ENCODE results near the gene ZNF275. TPM values are rescaled to one million over a fixed set of nuclear protein-coding genes. Genes with fewer than 3 reads are reported as not detected.
A peak's percentile ranks its signal among the peaks of the same experiment; 100 is the strongest.

The ZNF275 gene
- total RNA-seq, 1 donor from 2014 or later = 14.8 TPM

- no peak overlapping the region for H2AFZ ChIP-seq (ENCODE audit: low read depth, low read length)
- H3K4me2 ChIP-seq (ENCODE audit: low read length) = no peak overlapping the region
- H3K9me3 Mint-ChIP-seq (ENCODE audit: unreplicated experiment) = no peaks in the 10 kb centered on the region
- no peaks in the 10 kb centered on the region for H3K9me3 ChIP-seq (ENCODE audit: insufficient read depth, low read depth, low read length)
- no peak overlapping the region for H3K9ac ChIP-seq (ENCODE audit: low read length)
- H3K4me3 Mint-ChIP-seq (ENCODE audit: unreplicated experiment) = no peak overlapping the region
- peaks cover 6% of the 10 kb centered on the region for H3K4me1 Mint-ChIP-seq (ENCODE audit: low read depth, unreplicated experiment)
- H3K36me3 Mint-ChIP-seq (ENCODE audit: low read depth, unreplicated experiment) = no peaks in the 10 kb centered on the region
- DNase-seq (ENCODE audit: low read depth) (no peak), FAIRE-seq (no peak)
- H3K4me1 ChIP-seq (ENCODE audit: insufficient read depth, low read length) = peaks cover 4% of the 10 kb centered on the region
- H3K36me3 ChIP-seq (ENCODE audit: insufficient read depth, low read length) = peaks cover 6% of the 10 kb centered on the region
- no peak for TF ChIP-seq CTCF (IDR thresholded peaks at IDR 0.05; ENCODE audit: insufficient read depth, low read depth, low read length)
- no peak for TF ChIP-seq EZH2 (IDR thresholded peaks at IDR 0.05; ENCODE audit: insufficient read depth, low read length)
- H3K27me3 ChIP-seq (ENCODE audit: insufficient read depth, low read length) = no peaks in the 10 kb centered on the region
- H3K4me3 ChIP-seq (ENCODE audit: insufficient read depth, low read depth, low read length) = no peak overlapping the region
- H3K27ac Mint-ChIP-seq (ENCODE audit: unreplicated experiment) = no peak overlapping the region
- H3K27ac ChIP-seq (ENCODE audit: low read depth, low read length) = no peak overlapping the region
- H3K27me3 Mint-ChIP-seq (ENCODE audit: low read depth, unreplicated experiment) = no peaks in the 10 kb centered on the region
- peaks cover 69% of the 10 kb centered on the region for H4K20me1 ChIP-seq (ENCODE audit: insufficient read depth, low read length)
- H3K79me2 ChIP-seq (ENCODE audit: insufficient read depth, low read length) = peaks cover 74% of the 10 kb centered on the region
These were observed 5.7 kb downstream of the ZNF275 start for GRCh38 chrX:153339662-153340061.

- TF ChIP-seq EZH2 (IDR thresholded peaks at IDR 0.05; ENCODE audit: insufficient read depth, low read length) = no peak
- TF ChIP-seq CTCF (IDR thresholded peaks at IDR 0.05; ENCODE audit: insufficient read depth, low read depth, low read length) = no peak
- Histone ChIP-seq H3K4me2 (ENCODE audit: low read length) (no peak overlapping the region), H3K9me3 (ENCODE audit: insufficient read depth, low read depth, low read length) (no peaks in the 10 kb centered on the region), H3K79me2 (ENCODE audit: insufficient read depth, low read length) (peaks cover 73% of the 10 kb centered on the region), H3K27ac (ENCODE audit: low read depth, low read length) (no peak overlapping the region), H3K9ac (ENCODE audit: low read length) (no peak overlapping the region), H3K4me3 (ENCODE audit: insufficient read depth, low read depth, low read length) (no peak overlapping the region), H3K27me3 (ENCODE audit: insufficient read depth, low read length) (no peaks in the 10 kb centered on the region), H3K4me1 (ENCODE audit: insufficient read depth, low read length) (peaks cover 4% of the 10 kb centered on the region), H4K20me1 (ENCODE audit: insufficient read depth, low read length) (peaks cover 72% of the 10 kb centered on the region), H3K36me3 (ENCODE audit: insufficient read depth, low read length) (peaks cover 6% of the 10 kb centered on the region), H2AFZ (ENCODE audit: low read depth, low read length) (no peak overlapping the region)
- Mint-ChIP-seq H3K4me3 (ENCODE audit: unreplicated experiment) (no peak overlapping the region), H3K27ac (ENCODE audit: unreplicated experiment) (no peak overlapping the region), H3K36me3 (ENCODE audit: low read depth, unreplicated experiment) (no peaks in the 10 kb centered on the region), H3K27me3 (ENCODE audit: low read depth, unreplicated experiment) (no peaks in the 10 kb centered on the region), H3K4me1 (ENCODE audit: low read depth, unreplicated experiment) (peaks cover 6% of the 10 kb centered on the region), H3K9me3 (ENCODE audit: unreplicated experiment) (no peaks in the 10 kb centered on the region)
- FAIRE-seq (no peak), DNase-seq (ENCODE audit: low read depth) (no peak)
These were observed 6.2 kb downstream of the ZNF275 start for GRCh38 chrX:153340111-153340510.

GRCh38 chrX:153342762-153343558 lies 9.0 kb downstream of the ZNF275 start:
- Histone ChIP-seq H3K79me2 (ENCODE audit: insufficient read depth, low read length) (peaks cover 45% of the 10 kb centered on the region), H3K4me3 (ENCODE audit: insufficient read depth, low read depth, low read length) (no peak overlapping the region), H3K36me3 (ENCODE audit: insufficient read depth, low read length) (peaks cover 4% of the 10 kb centered on the region), H2AFZ (ENCODE audit: low read depth, low read length) (no peak overlapping the region), H3K27ac (ENCODE audit: low read depth, low read length) (no peak overlapping the region), H4K20me1 (ENCODE audit: insufficient read depth, low read length) (peaks cover 49% of the 10 kb centered on the region), H3K4me1 (ENCODE audit: insufficient read depth, low read length) (peaks cover 4% of the 10 kb centered on the region), H3K9ac (ENCODE audit: low read length) (no peak overlapping the region), H3K4me2 (ENCODE audit: low read length) (no peak overlapping the region), H3K27me3 (ENCODE audit: insufficient read depth, low read length) (no peaks in the 10 kb centered on the region), H3K9me3 (ENCODE audit: insufficient read depth, low read depth, low read length) (no peaks in the 10 kb centered on the region)
- H3K4me3 Mint-ChIP-seq (ENCODE audit: unreplicated experiment) = no peak overlapping the region
- H3K27ac Mint-ChIP-seq (ENCODE audit: unreplicated experiment) = no peak overlapping the region
- FAIRE-seq (peak; percentile 17), DNase-seq (ENCODE audit: low read depth) (no peak)
- no peaks in the 10 kb centered on the region for H3K27me3 Mint-ChIP-seq (ENCODE audit: low read depth, unreplicated experiment)
- H3K4me1 Mint-ChIP-seq (ENCODE audit: low read depth, unreplicated experiment) = no peaks in the 10 kb centered on the region
- no peaks in the 10 kb centered on the region for H3K9me3 Mint-ChIP-seq (ENCODE audit: unreplicated experiment)
- TF ChIP-seq CTCF (IDR thresholded peaks at IDR 0.05; ENCODE audit: insufficient read depth, low read depth, low read length) (no peak), EZH2 (IDR thresholded peaks at IDR 0.05; ENCODE audit: insufficient read depth, low read length) (no peak)
- H3K36me3 Mint-ChIP-seq (ENCODE audit: low read depth, unreplicated experiment) = no peaks in the 10 kb centered on the region

All from astrocyte (in vitro differentiated cells and primary cell).